Activated CD8-positive, alpha-beta T cell treated with anti-CD3 and anti-CD28 coated beads for 36 hours (primary cell): Measurements from ENCODE around the gene INPP4B. TPM values are rescaled to one million over a fixed set of nuclear protein-coding genes. Genes with fewer than 3 reads are reported as not detected.

Experiments
- ATAC-seq: fragments of 200-7000 bp; cut with Tn5 transposase; one replicate; pipeline ENCODE4 v1.10.0; 2021; ENCODE audit warnings: mild to moderate bottlenecking, moderate library complexity
- CTCF ChIA-PET: fragments of 350-600 bp; sonication (Branson Sonifier 250); formaldehyde crosslinking; loops from one replicate; lab custom pipeline; 2021; ENCODE audit warnings: antibody characterized with exemption; lab: Charles Lee
- POLR2A ChIA-PET: fragments of 350-600 bp; sonication (Branson Sonifier 250); formaldehyde crosslinking; loops from one replicate; lab custom pipeline; 2021; ENCODE audit warnings: antibody characterized with exemption; lab: Charles Lee
- DNase-seq: peaks from one replicate; pipeline ENCODE4 v3.0.0-alpha.2; 2020
- H3K27ac Mint-ChIP-seq: one replicate; pipeline ENCODE4 v1.8.0; 2021; ENCODE audit warnings: mild to moderate bottlenecking, mixed read lengths
- H3K27me3 Mint-ChIP-seq: one replicate; pipeline ENCODE4 v1.8.0; 2021; ENCODE audit warnings: mixed read lengths
- H3K36me3 Mint-ChIP-seq: one replicate; pipeline ENCODE4 v1.8.0; 2021; ENCODE audit warnings: low read depth, mixed read lengths
- H3K4me1 Mint-ChIP-seq: one replicate; pipeline ENCODE4 v1.8.0; 2021; ENCODE audit warnings: low read depth, mixed read lengths
- H3K4me3 Mint-ChIP-seq: one replicate; pipeline ENCODE4 v1.8.0; 2021; ENCODE audit warnings: mild to moderate bottlenecking, moderate library complexity, mixed read lengths
- H3K9me3 Mint-ChIP-seq: one replicate; pipeline ENCODE4 v1.8.0; 2021; ENCODE audit warnings: mixed read lengths
- intact Hi-C: fragments of 100-400 bp; cut with micrococcal nuclease; formaldehyde crosslinking; loops from one replicate; pipeline ENCODE4 v1.10.0; 2022
- total RNA-seq, 2 experiments: library from RNA; stranded (reverse); gene quantifications; one replicate each; pipeline ENCODE4 v1.2.3, GENCODE V29; 2021
- TF ChIP-seq, protein P1 (sequence below): fragments of 200-600 bp; IDR thresholded peaks from one replicate; pipeline ENCODE4 v1.8.0; 2022; ENCODE audit warnings: antibody characterized with exemption, mild to moderate bottlenecking

INPP4B gene
- total RNA-seq, 2 experiments from 2014 or later = 46.1 to 46.9 TPM

DNA sequence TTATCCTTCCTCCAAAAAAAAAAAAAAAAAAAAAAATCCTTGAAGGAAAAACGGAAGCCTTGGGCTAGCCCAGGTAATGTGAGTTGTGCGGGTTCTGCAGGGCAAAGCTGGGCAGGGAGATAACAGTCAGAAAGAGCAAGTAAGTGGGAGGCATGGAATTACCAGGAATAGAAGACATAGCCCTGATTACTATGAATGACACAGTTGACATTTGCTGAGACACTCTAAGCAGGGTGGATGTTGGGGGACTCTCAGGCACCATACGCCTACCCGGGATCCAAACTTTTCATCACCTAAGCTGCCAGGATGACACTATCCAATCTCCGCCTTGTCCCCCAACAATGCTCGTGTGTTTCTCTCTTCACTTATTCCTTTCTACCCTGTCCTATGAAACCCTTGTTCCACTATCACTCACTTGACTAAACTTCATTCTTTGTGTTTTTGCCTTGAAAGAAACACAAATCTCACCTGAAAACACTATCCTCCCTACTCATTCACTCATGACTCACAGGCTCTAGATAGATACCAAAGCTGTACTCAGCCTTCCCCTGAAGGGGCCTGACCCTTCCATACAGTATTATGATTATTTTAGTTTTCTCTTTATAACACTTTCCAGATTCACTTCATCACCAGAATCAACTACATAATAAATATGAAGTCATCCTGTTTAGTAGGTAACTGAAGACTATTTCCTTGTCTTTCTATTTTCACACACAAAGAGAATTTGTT lies 158.4 kb downstream of the INPP4B start:
- Mint-ChIP-seq H3K27me3 (no peaks in the 10 kb centered on the region), H3K4me1 (peaks cover 6% of the 10 kb centered on the region), H3K9me3 (no peaks in the 10 kb centered on the region), H3K27ac (no peak overlapping the region), H3K36me3 (no peaks in the 10 kb centered on the region), H3K4me3 (no peak overlapping the region)
- ATAC-seq (no peak), DNase-seq (no peak)
- POLR2A ChIA-PET = no interaction called here
- TF ChIP-seq, protein P1, sequence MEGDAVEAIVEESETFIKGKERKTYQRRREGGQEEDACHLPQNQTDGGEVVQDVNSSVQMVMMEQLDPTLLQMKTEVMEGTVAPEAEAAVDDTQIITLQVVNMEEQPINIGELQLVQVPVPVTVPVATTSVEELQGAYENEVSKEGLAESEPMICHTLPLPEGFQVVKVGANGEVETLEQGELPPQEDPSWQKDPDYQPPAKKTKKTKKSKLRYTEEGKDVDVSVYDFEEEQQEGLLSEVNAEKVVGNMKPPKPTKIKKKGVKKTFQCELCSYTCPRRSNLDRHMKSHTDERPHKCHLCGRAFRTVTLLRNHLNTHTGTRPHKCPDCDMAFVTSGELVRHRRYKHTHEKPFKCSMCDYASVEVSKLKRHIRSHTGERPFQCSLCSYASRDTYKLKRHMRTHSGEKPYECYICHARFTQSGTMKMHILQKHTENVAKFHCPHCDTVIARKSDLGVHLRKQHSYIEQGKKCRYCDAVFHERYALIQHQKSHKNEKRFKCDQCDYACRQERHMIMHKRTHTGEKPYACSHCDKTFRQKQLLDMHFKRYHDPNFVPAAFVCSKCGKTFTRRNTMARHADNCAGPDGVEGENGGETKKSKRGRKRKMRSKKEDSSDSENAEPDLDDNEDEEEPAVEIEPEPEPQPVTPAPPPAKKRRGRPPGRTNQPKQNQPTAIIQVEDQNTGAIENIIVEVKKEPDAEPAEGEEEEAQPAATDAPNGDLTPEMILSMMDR = no peak
- intact Hi-C loops = no loop called here
- CTCF ChIA-PET = interaction anchor here (0.6 kb wide), 1 partner anchor 31 kb away, joined by 3 read pairs; no protein-coding TSS in a partner anchor

GRCh38 chr4:142686081-142686480 lies 160.0 kb downstream of the INPP4B start:
- Mint-ChIP-seq H3K27me3 (no peaks in the 10 kb centered on the region), H3K4me3 (no peak overlapping the region), H3K9me3 (no peaks in the 10 kb centered on the region), H3K4me1 (peaks cover 4% of the 10 kb centered on the region), H3K27ac (no peak overlapping the region), H3K36me3 (no peaks in the 10 kb centered on the region)
- TF ChIP-seq, protein P1 = no peak
- ATAC-seq = no peak
- intact Hi-C loops = no loop called here
- no peak for DNase-seq
- POLR2A ChIA-PET = interaction anchor here (0.6 kb wide), 1 partner anchor 26 kb away, joined by 4 read pairs; no protein-coding TSS in a partner anchor
- CTCF ChIA-PET = no interaction called here

- Mint-ChIP-seq H3K36me3 (no peaks in the 10 kb centered on the region), H3K27ac (no peak overlapping the region), H3K4me3 (no peak overlapping the region), H3K27me3 (no peaks in the 10 kb centered on the region), H3K9me3 (no peaks in the 10 kb centered on the region), H3K4me1 (peaks cover 4% of the 10 kb centered on the region)
- ChIA-PET POLR2A (no interaction called here), CTCF (no interaction called here)
- intact Hi-C loops = no loop called here
- TF ChIP-seq, protein P1 = no peak
- ATAC-seq (no peak), DNase-seq (no peak)
These were observed 162.1 kb downstream of the INPP4B start for GRCh38 chr4:142683997-142684396.

DNA sequence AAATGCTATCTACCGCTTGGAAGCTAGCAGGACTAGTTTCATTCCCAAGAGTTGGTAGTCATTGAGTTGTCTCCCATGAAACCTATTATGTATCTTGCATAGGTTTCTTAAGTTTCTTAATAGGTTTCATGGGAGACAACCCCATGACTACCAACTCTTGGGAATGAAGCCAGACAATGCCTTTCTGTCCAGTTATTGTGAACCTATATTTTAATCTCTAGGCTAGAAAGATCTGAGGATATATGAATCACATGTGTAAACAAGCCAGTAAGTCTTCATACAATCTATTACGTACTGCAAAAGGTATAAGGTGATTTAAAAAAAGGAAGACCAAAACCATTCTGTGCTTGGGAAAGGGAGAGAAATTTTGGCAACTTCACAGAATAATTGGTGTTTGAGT lies 162.6 kb downstream of the INPP4B start:
- Mint-ChIP-seq H3K4me3 (no peak overlapping the region), H3K9me3 (no peaks in the 10 kb centered on the region), H3K27ac (no peak overlapping the region), H3K36me3 (no peaks in the 10 kb centered on the region), H3K27me3 (no peaks in the 10 kb centered on the region), H3K4me1 (peaks cover 4% of the 10 kb centered on the region)
- TF ChIP-seq, protein P1 = no peak
- intact Hi-C loops = no loop called here
- ChIA-PET CTCF (no interaction called here), POLR2A (no interaction called here)
- ATAC-seq = no peak
- no peak for DNase-seq

DNA sequence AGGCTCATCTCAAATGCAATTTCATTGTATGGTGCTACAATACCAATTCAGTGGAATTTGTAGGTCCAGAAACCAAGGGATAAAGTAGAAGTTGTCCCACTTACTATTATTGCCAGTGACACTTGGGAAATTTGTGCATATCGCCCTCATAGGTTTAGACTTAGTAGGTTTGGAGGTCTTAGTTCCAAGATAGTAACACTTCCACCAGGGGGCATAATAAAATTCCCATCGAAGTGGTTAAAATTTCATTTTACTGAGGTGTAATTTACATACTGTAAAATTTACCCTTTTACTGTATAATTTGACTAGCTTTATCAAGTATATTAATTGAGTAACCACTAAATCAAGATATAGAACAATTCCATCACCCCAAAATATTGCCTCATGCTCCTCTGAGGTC lies 174.6 kb downstream of the INPP4B start:
- intact Hi-C loops = no loop called here
- Mint-ChIP-seq H3K27ac (no peak overlapping the region), H3K4me3 (no peak overlapping the region), H3K36me3 (peaks cover 16% of the 10 kb centered on the region), H3K27me3 (no peaks in the 10 kb centered on the region), H3K9me3 (peaks cover 42% of the 10 kb centered on the region), H3K4me1 (no peaks in the 10 kb centered on the region)
- TF ChIP-seq, protein P1 = peak; percentile 42
- ATAC-seq (no peak), DNase-seq (no peak)
- POLR2A ChIA-PET = no interaction called here
- CTCF ChIA-PET = interaction anchor here (1.4 kb wide), 1 partner anchor 49 kb away, joined by 4 read pairs; no protein-coding TSS in a partner anchor
